Measurements from ENCODE around the gene DCAF4.

- TF ChIP-seq CTCF (IDR thresholded peaks at IDR 0.05) (no peak), POLR2A (IDR thresholded peaks at IDR 0.05) (no peak)
These were observed 411 bp upstream of the DCAF4 start for GRCh38 chr14:72925815-72926291.
